Stimulated activated CD8-positive, alpha-beta memory T cell treated with anti-CD3 and anti-CD28 coated beads, Interleukin-12 subunit alpha, Interleukin-12 subunit beta, amount 100 ng/mL, for 24 hours (primary cell): Measurements from ENCODE around the gene MYH3.

Experiments used
- DNase-seq: peaks from one replicate; pipeline ENCODE4 v3.0.0-alpha.2; 2020; ENCODE audit errors: extremely low read depth

Gene MYH3

GRCh38 chr17:10648956-10649355, 8.2 kb downstream of the MYH3 start:
- DNase-seq, result no peak

- no peak for DNase-seq
Observed at GRCh38 chr17:10648381-10648780, 8.7 kb downstream of the MYH3 start.

GRCh38 chr17:10646392-10646990, 10.6 kb downstream of the MYH3 start:
- DNase-seq, result peak; percentile 19

- DNase-seq, result no peak
Observed at GRCh38 chr17:10640475-10640874, 16.6 kb downstream of the MYH3 start.

GRCh38 chr17:10638151-10638550, 19.0 kb downstream of the MYH3 start:
- DNase-seq, result no peak

- DNase-seq, result no peak
Observed at GRCh38 chr17:10635290-10635689, 21.8 kb downstream of the MYH3 start.

- DNase-seq, result no peak
Observed at GRCh38 chr17:10633738-10634379, 23.2 kb downstream of the MYH3 start.

GRCh38 chr17:10631701-10632100, 25.4 kb downstream of the MYH3 start:
- no peak for DNase-seq

- no peak for DNase-seq
Observed at GRCh38 chr17:10631048-10631700, 25.9 kb downstream of the MYH3 start.

- DNase-seq, result no peak
Observed at GRCh38 chr17:10629706-10630105, 27.4 kb downstream of the MYH3 start.

- no peak for DNase-seq
Observed at GRCh38 chr17:10628756-10629155, 28.4 kb downstream of the MYH3 start.

GRCh38 chr17:10626390-10626789, 30.7 kb downstream of the MYH3 start:
- DNase-seq, result no peak

- DNase-seq, result no peak
Observed at GRCh38 chr17:10624969-10625368, 32.1 kb downstream of the MYH3 start.

GRCh38 chr17:10623737-10624338, 33.3 kb downstream of the MYH3 start:
- DNase-seq, result no peak

GRCh38 chr17:10622617-10623485, 34.3 kb downstream of the MYH3 start:
- DNase-seq, result no peak

- DNase-seq, result no peak
Observed at GRCh38 chr17:10621397-10621796, 35.7 kb downstream of the MYH3 start.

GRCh38 chr17:10620823-10621222, 36.3 kb downstream of the MYH3 start:
- DNase-seq, result no peak

- DNase-seq, result peak; percentile 22
Observed at GRCh38 chr17:10618202-10618635, 38.9 kb downstream of the MYH3 start.

GRCh38 chr17:10617120-10617505, 40.0 kb downstream of the MYH3 start:
- no peak for DNase-seq

- DNase-seq, result peak; percentile 44
Observed at GRCh38 chr17:10616502-10617119, 40.5 kb downstream of the MYH3 start.

- no peak for DNase-seq
Observed at GRCh38 chr17:10614536-10615155, 42.5 kb downstream of the MYH3 start.
